ENCODE data around the gene CRTC1. TPM values are rescaled to one million over a fixed set of nuclear protein-coding genes. Genes with fewer than 3 reads are reported as not detected.

The CRTC1 gene
- total RNA-seq, 1 experiment from 2014 or later: 19.0 TPM

GRCh38 chr19:18800636-18801035 is 117.2 kb downstream of the CRTC1 start:
- H3K36me3 Mint-ChIP-seq (ENCODE audit: insufficient read depth in 1 of 3, low read depth in 3 of 3): no peaks in the 10 kb centered on the region
- Histone ChIP-seq H3K27ac (ENCODE audit: insufficient read length, low read depth, low read length) (no peak overlapping the region), H3K79me2 (ENCODE audit: insufficient read depth, low read length) (no peaks in the 10 kb centered on the region), H3K4me1 (ENCODE audit: insufficient read depth, low read length) (no peaks in the 10 kb centered on the region), H3K23ac (ENCODE audit: insufficient read length, low read depth, low read length) (no peak overlapping the region), H4K5ac (ENCODE audit: insufficient read length, low read depth, low read length) (no peak overlapping the region), H2AK5ac (ENCODE audit: insufficient read length, low read length) (no peak overlapping the region), H3K4ac (ENCODE audit: low read depth, low read length) (no peak overlapping the region), H3K23me2 (ENCODE audit: insufficient read length, low read depth, low read length, poor library complexity, severe bottlenecking) (no peaks in the 10 kb centered on the region), H2BK12ac (ENCODE audit: insufficient read length, low read depth, low read length) (no peak overlapping the region), H2BK120ac (ENCODE audit: low read depth, low read length, poor library complexity, severe bottlenecking) (no peak overlapping the region), H3K27me3 (ENCODE audit: insufficient read depth, low read length) (peaks cover 18% of the 10 kb centered on the region; the same call in 1 of the 2 replicates), H3T11ph (ENCODE audit: low read length) (no peak overlapping the region), H2BK5ac (ENCODE audit: insufficient read length, low read length) (no peak overlapping the region), H2BK20ac (ENCODE audit: low read depth, low read length, poor library complexity, severe bottlenecking) (no peak overlapping the region), H3K4me2 (ENCODE audit: insufficient read depth, insufficient read length, low read length) (no peak overlapping the region), H3K9ac (ENCODE audit: extremely low read depth, insufficient read length, low read length) (no peak overlapping the region), H4K91ac (ENCODE audit: insufficient read length, low read depth, low read length) (no peak overlapping the region), H3K79me1 (ENCODE audit: insufficient read depth, low read depth, low read length, poor library complexity, severe bottlenecking) (no peaks in the 10 kb centered on the region), H4K20me1 (ENCODE audit: control insufficient read depth, insufficient read depth, insufficient read length) (no peaks in the 10 kb centered on the region), H3K56ac (ENCODE audit: insufficient read length, low read depth, low read length) (no peak overlapping the region), H2BK15ac (ENCODE audit: low read depth, low read length) (no peak overlapping the region), H4K8ac (replicated peaks; ENCODE audit: insufficient read length, low read depth, low read length) (no peak overlapping the region), H3K9me3 (ENCODE audit: control insufficient read depth, low read depth, low read length) (no peaks in the 10 kb centered on the region), H3K14ac (ENCODE audit: insufficient read depth, low read length) (no peak overlapping the region; the same call in 1 of the 2 replicates), H3K18ac (ENCODE audit: insufficient read length, low read depth, low read length) (no peak overlapping the region), H2AFZ (ENCODE audit: low read length) (no peak overlapping the region)
- H3K27me3 Mint-ChIP-seq (ENCODE audit: low read depth): no peaks in the 10 kb centered on the region; the same call in 1 of the 2 replicates
- no CpG with 5 or more reads among the region's 10 CpGs for WGBS (ENCODE audit: extremely low coverage, insufficient read length, low lambda C conversion rate)
- peaks cover 0 to 2% of the 10 kb centered on the region in 2 experiments; a peak in 1 of 4 replicates for H3K4me1 Mint-ChIP-seq
- no peaks in the 10 kb centered on the region for H3K9me3 Mint-ChIP-seq
- TF ChIP-seq CTCF (conservative IDR thresholded peaks at IDR 0.05): no peak
- DNase-seq: no peak
- H3K27ac Mint-ChIP-seq: no peak overlapping the region
- H3K4me3 Mint-ChIP-seq: no peak overlapping the region

All from H9 (cell line).